Nephron progenitor cell (in vitro differentiated cells): ENCODE measurements around the gene SLC23A3.

ENCODE experiments used
- DNase-seq: peaks from one replicate; pipeline ENCODE4 v3.0.0; 2021
- H3K27ac Mint-ChIP-seq: 2 replicates; pipeline ENCODE4 v1.8.0; 2021; ENCODE audit warnings: mild to moderate bottlenecking, moderate library complexity, mixed read lengths
- H3K27me3 Mint-ChIP-seq: 2 replicates; pipeline ENCODE4 v1.8.0; 2021; ENCODE audit warnings: mild to moderate bottlenecking, low read depth, mixed read lengths; ENCODE audit not compliant: poor library complexity
- H3K36me3 Mint-ChIP-seq: 2 replicates; pipeline ENCODE4 v1.8.0; 2021; ENCODE audit warnings: low read depth, mixed read lengths
- H3K4me1 Mint-ChIP-seq: 2 replicates; pipeline ENCODE4 v1.8.0; 2021; ENCODE audit warnings: mixed read lengths
- H3K4me3 Mint-ChIP-seq: 2 replicates; pipeline ENCODE4 v1.8.0; 2021; ENCODE audit warnings: mild to moderate bottlenecking, moderate library complexity, mixed read lengths
- H3K9me3 Mint-ChIP-seq: 2 replicates; pipeline ENCODE4 v1.8.0; 2021; ENCODE audit warnings: mild to moderate bottlenecking, moderate library complexity, mixed read lengths
- CTCF ChIP-seq: fragments of 200-600 bp; sonication (generic); IDR thresholded peaks from 2 replicates; pipeline ENCODE4 v1.5.0; 2021; ENCODE audit warnings: antibody characterized with exemption

Gene SLC23A3

GRCh38 chr2:219155054-219155644 lies 14.7 kb downstream of the SLC23A3 start:
- H3K4me1 Mint-ChIP-seq: peaks cover 7% of the 10 kb centered on the region
- DNase-seq: peak; percentile 50
- peaks cover 4% of the 10 kb centered on the region for H3K27me3 Mint-ChIP-seq
- TF ChIP-seq CTCF: peak; percentile 60
- no peak overlapping the region for H3K4me3 Mint-ChIP-seq
- no peak overlapping the region for H3K27ac Mint-ChIP-seq
- H3K9me3 Mint-ChIP-seq: no peaks in the 10 kb centered on the region
- H3K36me3 Mint-ChIP-seq: peaks cover 10% of the 10 kb centered on the region

- H3K36me3 Mint-ChIP-seq: peaks cover 20% of the 10 kb centered on the region
- DNase-seq: no peak
- H3K27ac Mint-ChIP-seq: no peak overlapping the region
- no peaks in the 10 kb centered on the region for H3K9me3 Mint-ChIP-seq
- H3K4me1 Mint-ChIP-seq: no peaks in the 10 kb centered on the region
- no peaks in the 10 kb centered on the region for H3K27me3 Mint-ChIP-seq
- TF ChIP-seq CTCF: no peak
- no peak overlapping the region for H3K4me3 Mint-ChIP-seq
Observed at GRCh38 chr2:219149667-219150066, 20.2 kb downstream of the SLC23A3 start.

- TF ChIP-seq CTCF: no peak
- H3K27ac Mint-ChIP-seq: no peak overlapping the region
- no peak overlapping the region for H3K4me3 Mint-ChIP-seq
- no peaks in the 10 kb centered on the region for H3K9me3 Mint-ChIP-seq
- H3K36me3 Mint-ChIP-seq: peaks cover 30% of the 10 kb centered on the region
- no peaks in the 10 kb centered on the region for H3K27me3 Mint-ChIP-seq
- no peak for DNase-seq
- no peaks in the 10 kb centered on the region for H3K4me1 Mint-ChIP-seq
Observed at GRCh38 chr2:219142329-219142728, 27.5 kb downstream of the SLC23A3 start.

- Mint-ChIP-seq H3K4me1 (no peaks in the 10 kb centered on the region), H3K36me3 (peaks cover 20% of the 10 kb centered on the region), H3K4me3 (no peak overlapping the region), H3K27ac (no peak overlapping the region), H3K27me3 (no peaks in the 10 kb centered on the region), H3K9me3 (no peaks in the 10 kb centered on the region)
- no peak for TF ChIP-seq CTCF
- DNase-seq: no peak
Observed at GRCh38 chr2:219140722-219141121, 29.1 kb downstream of the SLC23A3 start.

GRCh38 chr2:219133976-219134375 lies 35.9 kb downstream of the SLC23A3 start:
- no peak for DNase-seq
- no peaks in the 10 kb centered on the region for H3K9me3 Mint-ChIP-seq
- H3K27ac Mint-ChIP-seq: no peak overlapping the region
- no peaks in the 10 kb centered on the region for H3K27me3 Mint-ChIP-seq
- H3K4me3 Mint-ChIP-seq: no peak overlapping the region
- peaks cover 6% of the 10 kb centered on the region for H3K36me3 Mint-ChIP-seq
- TF ChIP-seq CTCF: no peak
- H3K4me1 Mint-ChIP-seq: no peaks in the 10 kb centered on the region

GRCh38 chr2:219131744-219132143 lies 38.1 kb downstream of the SLC23A3 start:
- Mint-ChIP-seq H3K27ac (no peak overlapping the region), H3K27me3 (no peaks in the 10 kb centered on the region), H3K4me1 (no peaks in the 10 kb centered on the region), H3K9me3 (no peaks in the 10 kb centered on the region), H3K36me3 (no peaks in the 10 kb centered on the region), H3K4me3 (no peak overlapping the region)
- TF ChIP-seq CTCF: no peak
- DNase-seq: no peak
